Lower leg skin (tissue), 3 donors: ENCODE measurements around the gene TNPO3.

Experiments
- CTCF ChIP-seq, 3 donors: fragments of 450-650 bp; IDR thresholded peaks; one replicate each; pipeline ENCODE4 v1.5.1; 2016; ENCODE audit warnings: antibody characterized with exemption in 3 of 3, mild to moderate bottlenecking in 3 of 3, moderate library complexity in 2 of 3
- POLR2A ChIP-seq, 2 donors: fragments of 450-650 bp; IDR thresholded peaks; one replicate each; pipeline ENCODE4 v1.6.1; 2016 to 2017; ENCODE audit warnings: antibody characterized with exemption in 2 of 2, mild to moderate bottlenecking in 1 of 2, moderate library complexity in 1 of 2

DNA sequence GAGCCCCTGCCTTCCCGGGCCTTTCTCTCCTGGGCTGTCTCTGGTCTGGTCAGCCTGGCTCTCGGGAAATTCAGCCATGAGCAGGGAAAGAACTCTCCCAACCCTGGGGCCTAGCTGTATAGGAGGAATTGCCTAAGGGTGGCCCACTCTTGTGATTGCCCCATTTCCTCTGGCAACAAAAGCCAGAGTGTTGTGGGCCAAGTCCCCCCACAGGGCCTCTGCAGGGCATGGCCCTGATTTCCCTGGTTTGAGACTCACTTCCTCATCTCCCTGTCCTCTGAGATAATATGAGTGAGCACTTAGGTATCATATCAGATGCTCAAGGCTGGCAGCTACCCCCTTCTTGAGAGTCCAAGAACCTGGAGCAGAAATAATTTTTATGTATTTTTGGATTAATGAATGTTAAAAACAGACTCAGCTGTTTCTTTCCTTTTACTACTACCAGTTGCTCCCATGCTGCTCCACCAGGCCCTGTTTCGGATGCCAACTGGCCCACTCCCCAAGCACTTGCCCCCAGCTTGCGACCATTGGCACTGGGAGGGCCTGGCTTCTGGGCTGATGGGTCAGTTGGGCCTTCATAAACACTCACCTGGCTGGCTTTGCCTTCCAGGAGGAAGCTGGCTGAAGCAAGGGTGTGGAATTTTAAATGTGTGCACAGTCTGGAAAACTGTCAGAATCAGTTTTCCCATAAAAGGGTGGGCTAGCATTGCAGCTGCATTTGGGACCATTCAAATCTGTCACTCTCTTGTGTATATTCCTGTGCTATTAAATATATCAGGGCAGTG, 105.7 kb downstream of the TNPO3 start:
- no peak for TF ChIP-seq CTCF (IDR thresholded peaks at IDR 0.05)
- no peak for TF ChIP-seq POLR2A (IDR thresholded peaks at IDR 0.05)
